Brain microvascular endothelial cell (primary cell): ENCODE measurements around the gene SNAP91.
"Not testable (repeated sequence)": the region's sequence is repeated elsewhere in the genome, so short reads cannot be mapped to it uniquely, and the experiment has no call there.

ENCODE experiments used
- DNase-seq: peaks from one replicate; pipeline ENCODE4 v3.0.0-alpha.2; 2020
- H3K27ac ChIP-seq: fragments of 250-450 bp; sonication (Bioruptor Pico); 2 replicates; pipeline ENCODE4 v1.5.1; 2020; ENCODE audit warnings: mild to moderate bottlenecking, moderate library complexity
- H3K27me3 ChIP-seq: fragments of 250-450 bp; sonication (Bioruptor Pico); replicated peaks from 2 replicates; pipeline ENCODE4 v1.5.1; 2020; ENCODE audit warnings: mild to moderate bottlenecking
- H3K36me3 ChIP-seq: fragments of 250-450 bp; sonication (Bioruptor Pico); replicated peaks from 2 replicates; pipeline ENCODE4 v1.5.1; 2020; ENCODE audit warnings: mild to moderate bottlenecking
- H3K4me3 ChIP-seq: 2 replicates; pipeline ENCODE4 v1.5.1; 2011; ENCODE audit warnings: low read depth, mild to moderate bottlenecking, control low read depth, low read length, moderate library complexity
- CTCF ChIP-seq: IDR thresholded peaks from 2 replicates; pipeline ENCODE4 v1.5.1; 2011; ENCODE audit warnings: low read depth, mild to moderate bottlenecking, moderate library complexity, low read length, control low read depth, inconsistent platforms; ENCODE audit errors: missing control alignments
- in situ Hi-C: cut with HindIII; loops from 2 replicates; pipeline ENCODE4 v1.10.0; 2017; ENCODE audit warnings: low sequenced_read_pairs, low pct_ligation_motif_present

Gene SNAP91

GRCh38 chr6:83556871-83557270 lies 152.0 kb downstream of the SNAP91 start:
- Histone ChIP-seq H3K27me3 (no peaks in the 10 kb centered on the region), H3K36me3 (no peaks in the 10 kb centered on the region), H3K27ac (no peak overlapping the region), H3K4me3 (no peak overlapping the region)
- DNase-seq: no peak
- TF ChIP-seq CTCF: no peak
- in situ Hi-C loops: no loop called here

- H3K27ac ChIP-seq, H3K27me3 ChIP-seq, DNase-seq, H3K36me3 ChIP-seq, in situ Hi-C loops, H3K4me3 ChIP-seq: not testable (repeated sequence)
These were observed 157.2 kb downstream of the SNAP91 start for GRCh38 chr6:83551748-83552147.

GRCh38 chr6:83550482-83550881 lies 158.4 kb downstream of the SNAP91 start:
- in situ Hi-C loops, H3K27ac ChIP-seq, H3K4me3 ChIP-seq, H3K36me3 ChIP-seq, DNase-seq, H3K27me3 ChIP-seq: not testable (repeated sequence)

DNA sequence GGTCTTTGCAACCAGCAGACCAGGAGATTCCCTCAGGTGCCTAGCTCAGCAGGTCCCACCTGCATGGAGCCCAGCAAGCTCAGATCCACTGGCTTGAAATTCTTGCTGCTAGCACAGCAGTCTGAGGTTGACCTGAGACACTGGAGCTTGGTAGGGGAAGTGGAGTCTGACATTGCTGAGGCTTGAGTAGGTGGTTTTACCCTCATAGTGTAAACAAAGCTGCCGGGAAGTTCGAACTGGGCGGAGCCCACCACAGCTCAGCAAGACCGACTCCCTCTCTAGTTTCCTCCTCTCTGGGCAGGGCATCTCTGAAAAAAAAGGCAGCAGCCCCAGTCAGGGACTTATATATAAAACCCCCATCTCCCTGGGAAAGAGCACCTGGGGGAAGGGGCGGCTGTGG lies 162.3 kb downstream of the SNAP91 start:
- Histone ChIP-seq H3K36me3 (no peaks in the 10 kb centered on the region), H3K27ac (no peak overlapping the region), H3K4me3 (no peak overlapping the region), H3K27me3 (no peaks in the 10 kb centered on the region)
- no peak for DNase-seq
- TF ChIP-seq CTCF: no peak
- in situ Hi-C loops: no loop called here

- DNase-seq: no peak
- in situ Hi-C loops: no loop called here
- H3K4me3 ChIP-seq: no peak overlapping the region
- H3K27ac ChIP-seq: no peak overlapping the region
- no peaks in the 10 kb centered on the region for H3K36me3 ChIP-seq
- TF ChIP-seq CTCF: no peak
- no peaks in the 10 kb centered on the region for H3K27me3 ChIP-seq
These were observed 169.2 kb downstream of the SNAP91 start for GRCh38 chr6:83539678-83540077.

- Histone ChIP-seq H3K4me3 (no peak overlapping the region), H3K27ac (no peak overlapping the region), H3K27me3 (no peaks in the 10 kb centered on the region), H3K36me3 (no peaks in the 10 kb centered on the region)
- TF ChIP-seq CTCF: no peak
- no peak for DNase-seq
- in situ Hi-C loops: no loop called here
These were observed 172.0 kb downstream of the SNAP91 start for GRCh38 chr6:83536647-83537589.
